HG02970 (cell line): ENCODE measurements around the gene CPTP.

Experiments
- ATAC-seq: cut with Tn5 transposase; IDR thresholded peaks from one replicate; pipeline ENCODE4 v1.9.1; 2021; ENCODE audit warnings: mild to moderate bottlenecking, moderate library complexity, moderate number of reproducible peaks; ENCODE audit not compliant: unreplicated experiment, low FRiP score

CPTP gene

DNA sequence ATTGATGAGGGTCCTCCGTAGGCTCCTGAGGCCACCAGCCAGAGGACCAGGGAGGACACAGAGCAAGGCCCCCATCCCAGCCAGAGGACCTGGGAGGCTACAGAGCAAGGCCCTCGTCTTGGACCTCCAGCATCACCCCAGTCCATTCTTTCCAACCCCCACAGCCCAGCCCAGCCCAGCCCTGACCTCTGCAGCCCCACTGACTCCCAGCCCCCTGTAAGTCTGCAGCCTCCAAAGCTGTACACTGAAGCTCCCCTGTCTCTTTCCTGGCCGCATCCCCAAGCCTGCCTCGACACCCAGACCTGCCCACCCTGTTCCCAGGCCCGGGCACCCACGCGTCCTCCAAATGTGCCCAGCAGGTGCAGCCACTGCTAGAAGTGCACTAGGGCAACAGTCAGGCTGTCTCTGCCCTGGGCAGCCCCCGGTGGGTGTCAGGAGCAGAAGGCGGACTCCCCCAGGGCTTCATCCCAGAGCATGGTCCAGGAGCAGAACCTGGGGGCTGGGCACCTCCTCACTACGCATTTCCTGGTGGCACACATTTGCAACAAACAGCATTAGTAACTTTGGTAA lies 22.5 kb downstream of the CPTP start:
- ATAC-seq = no peak

DNA sequence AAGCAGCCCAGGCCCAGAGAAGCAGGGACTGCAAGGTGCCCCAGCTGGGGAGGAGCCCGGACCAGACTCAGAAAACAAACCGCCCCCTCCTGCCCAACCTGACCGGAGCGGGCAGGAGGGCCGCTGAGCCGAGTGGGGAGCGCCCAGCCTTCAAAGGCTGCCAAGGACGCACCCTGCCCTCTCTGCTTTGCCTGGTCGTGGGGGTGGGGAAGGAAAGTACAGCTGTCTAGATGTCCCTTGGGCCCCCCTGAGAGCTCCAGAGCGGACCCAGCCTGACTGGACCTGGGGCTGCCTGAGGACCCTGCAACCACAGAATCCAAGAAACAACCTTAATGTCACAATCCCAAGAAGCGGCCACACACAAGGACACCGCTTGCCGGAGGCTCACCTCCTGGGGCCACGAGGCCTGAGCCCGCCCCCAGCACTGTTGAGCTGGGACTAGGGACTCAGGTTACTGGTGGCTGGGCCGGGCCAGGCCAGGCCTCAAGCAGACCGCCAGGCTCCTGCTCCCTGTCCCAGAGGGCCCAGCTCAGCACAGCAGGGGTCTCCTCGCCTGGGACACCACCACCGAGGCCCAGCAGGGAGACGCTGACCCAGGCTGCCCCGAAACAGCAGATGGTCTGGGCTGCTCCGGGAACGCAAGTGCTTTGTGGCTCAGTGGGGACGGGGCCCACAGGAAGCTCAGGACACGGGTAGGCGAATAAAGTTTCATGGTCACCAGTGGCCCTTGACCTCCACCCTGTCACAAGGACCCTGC lies 23.2 kb downstream of the CPTP start:
- ATAC-seq = no peak

DNA sequence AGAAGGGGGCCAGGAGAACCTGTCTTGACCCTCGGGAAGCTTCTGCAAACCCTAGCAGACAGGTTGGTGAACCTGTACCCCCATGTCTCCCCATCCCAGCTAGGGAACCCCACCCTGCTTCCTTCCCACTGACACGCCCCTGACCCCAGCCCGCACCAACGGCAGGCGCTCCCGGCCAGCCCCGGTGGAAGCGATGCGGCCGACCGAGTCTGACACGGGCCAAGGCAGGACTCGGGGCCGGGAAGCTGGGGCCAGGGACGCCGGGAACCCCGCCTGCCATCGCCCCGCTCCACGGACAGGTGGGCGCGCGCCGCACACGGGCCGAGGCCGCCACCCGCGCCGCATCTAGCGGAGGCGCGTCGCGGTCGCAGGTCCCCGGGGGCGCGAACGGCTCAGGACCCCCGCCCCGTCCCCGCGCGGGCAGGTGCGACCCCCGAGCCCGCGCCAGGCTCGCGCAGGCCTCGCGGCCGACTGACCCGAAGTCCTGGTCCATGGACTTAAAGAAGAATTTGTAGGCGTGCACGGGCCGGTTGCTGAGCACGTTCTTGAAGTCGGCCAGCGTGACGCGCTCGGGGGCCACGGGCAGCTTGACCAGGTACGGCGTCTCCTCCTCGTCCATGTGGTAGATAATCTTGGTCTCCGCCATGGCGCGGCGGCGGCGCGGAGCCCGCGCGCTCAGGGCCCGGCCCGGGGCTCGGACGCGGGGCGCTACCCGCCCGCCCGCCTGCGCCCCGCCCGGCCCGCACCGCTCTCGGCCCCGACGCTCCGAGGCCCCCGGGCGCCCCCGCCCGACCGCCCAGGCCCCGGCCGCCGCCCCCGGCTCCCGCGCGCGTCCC lies 24.0 kb downstream of the CPTP start:
- ATAC-seq = peak; percentile 34

DNA sequence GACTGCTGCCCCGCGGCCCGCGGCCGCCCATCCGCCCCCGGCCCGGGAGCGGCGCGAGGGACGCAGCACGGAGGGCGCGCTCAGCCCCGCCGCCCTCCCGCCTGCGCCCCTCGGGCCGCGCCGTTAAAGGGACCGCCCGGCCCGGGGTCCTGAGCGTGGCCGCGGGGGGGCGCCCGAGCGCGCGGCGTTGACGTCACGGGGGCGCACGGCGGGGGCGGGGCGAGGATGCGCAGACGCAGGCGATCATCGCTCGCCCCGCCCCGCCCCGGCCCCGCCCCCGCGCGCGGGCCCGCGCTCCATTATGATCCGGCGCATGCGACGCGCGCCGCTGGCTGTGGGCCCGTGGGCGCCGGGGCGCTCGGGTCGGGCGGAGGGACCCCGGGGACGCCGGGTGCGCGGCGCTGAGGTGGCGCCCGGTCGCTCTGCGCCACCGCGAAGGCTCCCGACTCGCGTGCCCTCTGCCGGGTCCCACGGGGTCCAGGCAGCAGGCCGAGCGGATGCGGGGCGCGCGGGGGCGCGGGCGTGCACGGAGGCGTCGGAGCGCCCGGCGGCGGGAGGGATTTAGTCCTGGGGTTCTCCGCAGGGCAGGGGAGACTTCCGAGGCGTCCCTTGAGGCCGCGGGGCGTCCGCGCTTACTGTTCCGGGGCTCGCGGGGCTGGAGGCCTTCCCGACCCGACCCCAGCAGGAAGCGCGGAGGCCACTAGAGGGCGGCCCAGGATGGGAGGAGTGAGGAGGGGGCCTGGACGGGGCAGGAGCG lies 24.8 kb downstream of the CPTP start, which contains the start of gene DVL1:
DVL1 (minus strand) TSS at position 163 of the 757 bp plus-strand sequence. CDS start 353 bp downstream, outside the sequence.
- peak; percentile 67 for ATAC-seq

DNA sequence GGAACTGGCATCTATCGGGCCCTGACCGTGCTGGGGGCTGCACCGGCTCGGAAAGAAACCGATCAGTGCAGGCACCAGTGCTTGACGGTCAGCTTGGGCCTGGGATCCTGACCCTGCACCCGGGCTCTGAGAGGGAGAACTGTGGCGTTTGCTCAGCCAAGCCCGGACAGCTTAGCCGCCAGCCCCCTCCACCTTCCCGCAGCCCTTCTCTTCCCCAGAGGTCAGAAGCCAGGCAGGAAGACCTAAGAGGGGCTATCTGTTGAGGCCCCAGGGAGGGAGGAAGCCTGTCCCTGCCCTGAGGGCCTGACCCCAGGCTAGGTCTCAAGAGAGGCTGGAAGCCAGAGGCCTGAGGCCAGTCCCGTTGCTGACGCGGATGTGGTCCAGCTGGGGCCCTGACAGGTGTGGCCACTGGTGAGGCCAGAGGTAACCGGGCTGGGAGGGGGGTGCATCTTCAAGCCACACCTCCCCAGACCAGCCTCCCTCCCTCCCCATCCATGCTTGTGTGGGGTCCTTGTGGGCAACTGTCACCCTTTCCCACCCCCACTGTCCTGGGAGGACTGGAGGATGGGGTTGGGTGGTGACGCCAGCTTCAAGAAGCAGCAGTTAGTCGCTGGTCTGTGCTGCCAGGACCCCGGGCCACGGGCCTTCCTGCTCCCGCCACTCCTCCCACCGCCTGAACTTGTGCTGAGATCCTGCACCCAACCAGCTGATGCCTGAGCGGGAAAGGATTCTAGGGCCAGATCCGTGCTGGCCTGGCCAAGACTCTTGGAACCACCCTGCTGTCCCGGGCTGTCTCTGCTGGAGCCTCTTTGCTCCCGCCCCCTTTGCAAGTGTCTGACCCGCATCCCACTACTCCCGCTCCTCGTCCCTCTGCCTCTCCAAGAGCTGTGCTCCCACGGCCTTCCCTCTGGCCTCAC lies 27.2 kb downstream of the CPTP start:
- no peak for ATAC-seq

DNA sequence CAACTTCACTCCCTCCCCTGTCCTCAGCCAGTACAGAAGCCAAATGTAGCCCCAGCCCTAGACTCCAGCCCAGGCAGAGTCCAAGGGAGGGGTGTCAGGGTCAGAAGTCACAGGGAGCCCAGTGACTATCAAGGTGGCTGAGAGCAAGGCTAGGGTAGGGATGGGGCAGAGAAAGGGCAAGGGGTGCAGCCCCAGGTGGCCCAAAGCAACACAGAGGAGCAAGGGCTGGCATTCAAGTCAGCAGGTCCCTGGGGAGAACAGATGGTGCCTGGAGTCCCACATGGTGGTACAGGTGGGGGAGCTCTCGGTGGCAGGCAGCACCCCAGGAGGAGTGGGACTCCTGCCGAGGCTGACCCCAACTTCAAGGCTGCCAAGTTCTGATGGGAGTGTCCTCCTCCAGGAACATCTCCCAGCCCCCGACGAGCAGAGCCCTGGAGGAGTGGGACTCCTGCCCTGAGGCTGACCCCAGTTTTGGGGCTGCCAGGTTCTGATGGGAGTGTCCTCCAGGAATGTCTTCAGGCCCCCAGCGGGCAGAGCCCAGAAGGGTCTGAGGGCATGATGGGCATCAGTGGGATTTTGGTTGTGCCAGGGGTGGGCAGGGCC lies 28.3 kb downstream of the CPTP start:
- ATAC-seq = no peak

DNA sequence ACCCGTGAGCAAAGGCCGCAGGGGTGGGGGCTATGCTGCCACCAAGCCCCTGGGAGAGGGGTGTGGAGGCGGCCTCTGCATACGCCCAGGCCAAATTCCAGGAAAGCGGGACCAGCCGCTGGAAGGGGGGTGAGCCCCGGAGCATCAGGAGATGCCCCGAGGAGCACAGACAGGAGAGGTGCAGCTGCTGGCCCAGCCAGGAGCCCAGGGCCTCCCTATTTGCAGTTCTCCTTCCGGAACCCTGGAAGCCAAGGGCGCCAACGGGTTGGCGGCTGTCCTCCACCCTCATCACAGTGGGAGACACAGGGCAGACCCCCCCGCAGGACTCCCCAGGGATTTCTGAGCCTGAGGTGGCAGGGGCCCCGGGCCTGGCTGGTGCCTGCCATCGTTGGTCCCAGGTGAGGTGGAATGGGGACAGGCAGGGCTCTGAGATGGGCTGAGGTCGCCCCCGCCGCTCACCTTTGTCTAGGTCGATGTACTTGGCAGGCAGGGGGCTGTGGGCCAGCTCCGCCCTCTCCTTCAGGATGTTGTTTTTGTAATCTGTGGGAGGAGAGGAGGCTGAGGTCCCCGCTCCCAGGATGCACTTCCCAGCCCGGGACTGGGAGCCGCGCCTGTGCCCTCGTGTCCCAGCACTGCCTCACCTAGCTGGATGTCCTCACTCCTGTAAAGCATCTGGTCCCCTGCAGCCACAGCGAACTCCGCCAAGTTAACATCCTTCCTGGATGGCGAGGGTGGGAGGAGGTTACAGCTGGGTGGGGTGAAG lies 29.0 kb downstream of the CPTP start:
- ATAC-seq = no peak

DNA sequence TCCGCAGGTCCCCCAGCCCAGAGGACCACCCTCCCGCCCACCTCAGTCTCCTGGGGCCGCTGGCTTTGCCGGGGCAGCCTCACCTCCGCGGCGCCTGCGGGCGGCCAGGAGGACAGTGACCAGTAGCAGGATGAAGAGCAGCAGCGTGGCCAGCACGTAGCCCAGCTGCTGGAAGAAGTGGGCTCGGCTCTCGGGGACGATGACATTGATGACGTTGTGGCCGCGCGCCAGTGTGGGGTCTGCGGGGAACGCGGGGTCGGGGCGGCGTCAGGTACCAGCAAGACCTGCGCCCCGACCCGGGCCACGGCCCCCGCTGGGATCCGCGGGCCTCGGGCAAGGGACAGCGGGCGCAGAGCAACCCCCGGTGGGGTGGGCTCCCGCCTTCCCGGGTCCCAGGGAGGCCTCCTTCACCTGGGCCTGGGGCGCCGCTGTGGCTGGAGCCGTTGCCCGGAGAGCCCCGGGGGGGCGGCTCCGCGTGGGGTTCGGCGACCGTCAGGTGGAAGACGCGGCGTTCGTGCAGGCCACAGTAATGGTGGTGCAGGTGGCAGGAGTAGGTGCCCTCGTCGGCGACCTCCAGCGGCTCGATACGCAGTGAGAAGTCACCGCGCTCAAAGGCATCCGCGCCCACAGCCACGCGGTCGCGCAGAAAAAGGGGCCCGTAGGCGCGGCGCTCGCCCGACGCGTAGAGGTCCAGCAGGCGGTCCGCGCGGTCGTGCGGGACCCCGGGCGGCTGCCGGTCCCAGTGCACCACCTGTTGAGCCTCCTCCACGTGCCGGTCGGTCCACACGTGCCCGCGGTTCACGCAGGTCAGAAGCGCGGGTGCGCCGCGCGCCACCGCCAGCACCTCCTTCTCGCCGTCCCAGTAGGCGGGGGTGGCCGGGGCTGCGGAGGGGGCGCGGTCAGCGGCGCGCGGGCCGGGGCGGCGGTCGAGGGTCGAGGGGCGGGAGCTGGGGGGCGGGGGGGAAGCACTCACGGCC lies 30.0 kb downstream of the CPTP start:
- ATAC-seq = no peak

DNA sequence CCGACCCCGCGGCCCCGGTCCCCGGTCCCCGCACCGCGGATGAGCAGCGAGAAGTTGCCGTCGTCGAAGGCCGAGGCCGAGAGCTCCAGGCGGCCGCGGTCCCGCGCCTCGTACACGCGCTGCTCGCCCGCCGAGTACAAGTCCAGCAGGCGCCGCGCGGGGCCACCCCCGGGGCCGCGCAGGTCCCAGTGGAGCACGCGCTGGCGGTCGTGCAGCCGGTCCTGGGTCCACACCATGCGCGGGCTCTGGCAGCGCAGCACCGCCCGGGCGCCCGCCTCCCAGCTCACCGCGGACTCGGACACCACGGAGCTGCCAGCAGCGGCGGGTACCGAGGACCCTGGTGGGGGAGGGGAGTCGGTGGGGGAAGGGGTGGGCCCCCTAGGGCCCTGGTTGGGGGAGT lies 30.8 kb downstream of the CPTP start:
- no peak for ATAC-seq

DNA sequence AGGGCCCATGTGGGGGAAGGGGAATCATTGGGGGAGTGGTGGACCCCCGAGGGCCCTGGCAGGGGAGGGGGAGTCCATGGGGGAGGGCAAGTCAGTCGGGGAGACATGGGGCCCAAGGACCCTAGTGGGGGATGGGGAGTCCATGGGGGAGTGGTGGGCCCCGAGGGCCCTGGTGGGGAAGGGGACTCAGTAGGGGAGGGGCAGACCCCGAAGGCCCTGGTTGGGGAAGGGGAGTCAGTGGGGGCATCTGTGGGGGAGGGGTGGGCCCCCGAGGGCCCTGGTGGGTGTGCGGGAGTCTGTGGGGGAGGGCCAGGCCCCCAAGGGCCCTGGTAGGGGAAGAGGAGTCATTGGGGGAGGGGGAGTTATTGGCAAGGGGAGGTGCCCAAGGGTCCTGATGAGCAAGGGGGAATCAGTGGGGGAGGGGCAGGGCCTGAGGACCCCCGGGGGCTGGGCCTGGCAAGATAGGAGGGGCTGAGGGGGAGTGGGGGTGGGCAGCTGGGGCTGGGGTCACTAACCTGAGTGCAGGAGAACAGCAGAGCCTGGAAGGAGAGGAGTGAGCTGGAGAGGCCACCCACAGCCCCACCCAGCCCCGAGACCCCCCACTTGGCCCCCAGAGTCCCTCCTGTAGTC lies 31.7 kb downstream of the CPTP start:
- no peak for ATAC-seq

DNA sequence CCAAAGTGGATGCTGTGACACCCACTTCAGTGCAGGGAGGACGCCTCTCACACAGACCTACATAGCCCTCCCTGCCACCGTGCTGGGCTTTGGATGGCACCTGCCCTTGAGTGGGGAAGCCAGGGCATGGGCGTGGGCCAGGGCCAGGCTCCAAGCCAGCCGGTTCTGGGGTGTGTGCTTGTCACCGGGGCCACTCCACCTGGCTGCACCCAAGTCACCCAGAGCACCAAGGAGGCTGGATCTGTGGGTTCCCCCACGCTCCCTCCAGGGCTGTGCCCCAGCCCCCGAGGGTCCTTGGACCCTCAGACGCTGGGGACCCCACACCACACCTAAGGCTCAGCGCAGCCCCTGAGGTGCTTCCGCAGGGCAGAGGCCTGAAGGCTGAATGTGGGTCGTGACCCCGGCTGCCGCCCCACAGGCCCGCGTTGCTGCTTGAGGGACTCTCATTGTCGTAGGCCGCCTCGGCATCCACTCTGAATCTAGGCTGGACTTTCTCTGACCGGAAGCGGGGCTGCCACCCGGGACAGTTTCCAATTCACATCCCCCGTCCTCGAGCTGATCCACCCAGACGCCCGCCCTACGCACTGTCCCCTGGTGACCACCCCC lies 32.3 kb downstream of the CPTP start:
- ATAC-seq = no peak

DNA sequence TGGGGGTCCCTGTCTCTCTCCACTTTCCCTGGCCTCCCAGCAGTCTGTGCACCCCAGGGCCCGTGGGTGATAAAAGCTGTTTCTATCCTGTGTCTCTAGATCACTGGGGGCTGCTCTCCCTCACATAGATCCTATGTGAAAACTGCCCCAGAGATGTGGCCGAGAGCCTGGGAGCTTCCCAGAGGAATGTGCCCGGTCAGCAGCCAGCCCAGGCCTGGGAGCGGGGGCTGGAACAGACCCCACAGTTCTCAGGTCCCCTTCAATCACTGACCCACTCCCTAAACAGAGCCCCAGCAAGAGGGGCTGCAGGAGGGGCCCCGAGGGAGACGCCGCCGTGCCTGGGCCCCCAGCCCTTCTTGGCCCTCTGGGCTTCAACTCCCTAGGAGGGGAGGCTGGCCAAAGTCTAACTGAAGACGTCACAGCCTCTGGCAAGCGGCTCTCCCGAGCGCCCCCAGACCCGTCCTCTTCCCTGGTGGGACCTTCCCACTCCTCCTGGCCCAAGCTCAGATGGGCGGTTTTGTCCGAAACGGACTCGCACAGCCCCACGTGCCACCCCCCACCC lies 33.4 kb downstream of the CPTP start:
- ATAC-seq = no peak

DNA sequence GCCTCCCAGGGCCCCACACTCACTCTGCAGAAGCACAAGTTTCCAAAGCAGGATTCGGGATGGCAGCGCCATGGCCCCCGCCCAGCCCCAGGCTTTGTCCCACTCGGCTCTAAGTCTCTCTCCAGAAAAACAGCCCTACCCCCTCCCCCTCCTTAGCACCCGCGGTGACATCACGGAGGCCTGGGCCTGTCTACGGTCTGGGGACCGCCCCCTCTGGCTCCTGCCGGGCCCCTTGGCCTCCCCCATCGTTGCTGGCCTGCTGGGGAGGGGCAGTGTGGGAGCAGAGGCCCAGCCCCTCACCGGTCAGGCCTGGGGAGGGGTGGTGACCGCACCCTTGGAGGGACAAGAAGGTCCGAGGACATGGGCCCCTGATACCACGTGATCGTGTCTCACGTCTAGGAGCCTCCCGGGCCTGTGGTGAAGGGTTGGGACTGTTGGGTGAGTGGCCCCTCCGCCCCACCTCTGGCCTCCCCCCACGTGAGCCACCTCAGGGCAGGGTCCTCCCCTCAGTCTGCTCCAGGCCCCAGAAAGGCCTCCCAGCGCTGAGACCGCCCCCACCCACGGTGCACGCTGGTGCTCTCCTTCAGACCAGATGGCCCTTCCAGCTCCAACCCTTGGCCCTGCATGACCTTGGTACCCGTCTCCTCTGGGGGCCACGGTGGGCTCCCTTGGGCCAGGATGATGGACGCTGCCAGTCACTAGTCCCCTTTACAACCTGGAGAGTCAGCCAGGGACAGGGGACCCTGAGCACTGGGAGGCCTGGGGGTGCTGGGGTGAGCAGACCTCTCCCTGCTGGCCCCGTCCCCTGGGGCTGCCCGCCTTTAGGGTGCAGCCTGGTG lies 34.0 kb downstream of the CPTP start, which contains the start of gene MXRA8:
MXRA8 (minus strand) TSS at position 123 of the 839 bp plus-strand sequence; CDS start at position 72, 51 bp downstream.
- no peak for ATAC-seq

DNA sequence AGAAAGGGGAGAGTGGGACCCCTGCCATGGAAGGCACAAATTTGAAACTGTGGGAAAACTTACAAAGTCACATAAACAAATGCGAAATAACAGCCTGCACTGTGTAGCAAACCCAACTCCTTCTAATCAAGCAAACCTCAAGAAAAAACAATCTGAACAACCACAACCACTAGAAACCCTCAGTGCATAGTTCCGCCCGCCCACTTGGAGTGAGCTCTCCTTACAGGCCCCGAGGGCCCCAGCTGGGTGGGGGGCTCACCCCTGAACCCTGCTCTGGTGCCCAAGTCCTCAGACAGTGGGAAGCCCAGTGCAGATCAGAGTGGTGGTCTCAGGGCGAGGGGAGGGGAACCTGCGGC lies 34.7 kb downstream of the CPTP start:
- ATAC-seq = no peak
